SK-N-MC (cell line): Measurements from ENCODE around the gene BEAN1.

Experiments used
- DNase-seq: peaks from one replicate; pipeline ENCODE4 v3.0.0-alpha.2; 2011; ENCODE audit warnings: low read depth, low spot score
- H3K27ac ChIP-seq: fragments of 200-600 bp; sonication (generic); 2 replicates; pipeline ENCODE4 v1.5.1; 2016; ENCODE audit warnings: mixed run types
- H3K36me3 ChIP-seq: fragments of 200-600 bp; sonication (generic); 2 replicates; pipeline ENCODE4 v1.6.1; 2017; ENCODE audit warnings: antibody characterized with exemption, low read length, mixed read lengths; ENCODE audit not compliant: insufficient read depth
- H3K4me3 ChIP-seq: fragments of 200-600 bp; sonication (generic); 2 replicates; pipeline ENCODE4 v1.5.1; 2016
- H3K9ac ChIP-seq: fragments of 200-600 bp; sonication (generic); 2 replicates; pipeline ENCODE4 v1.8.0; 2017; ENCODE audit warnings: mixed run types, mixed read lengths; ENCODE audit not compliant: insufficient read length
- H3K9me3 ChIP-seq: fragments of 200-600 bp; sonication (generic); 2 replicates; pipeline ENCODE4 v1.6.1; 2017; ENCODE audit warnings: low read depth, mild to moderate bottlenecking, antibody characterized with exemption, low read length, moderate library complexity, mixed read lengths
- EZH2 ChIP-seq: fragments of 200-600 bp; sonication (generic); IDR thresholded peaks from one replicate; pipeline ENCODE4 v1.6.1; 2017; ENCODE audit warnings: antibody characterized with exemption
- FOXP2 ChIP-seq: optimal IDR thresholded peaks from 2 replicates; pipeline ENCODE3; 2011; ENCODE audit warnings: mild to moderate bottlenecking, moderate library complexity; ENCODE audit not compliant: insufficient read depth; ENCODE audit errors: extremely low read length, control extremely low read depth
- POLR2AphosphoS5 ChIP-seq: IDR thresholded peaks from 2 replicates; pipeline ENCODE4 v1.6.1; 2012; ENCODE audit warnings: mild to moderate bottlenecking, low read depth, low read length, borderline replicate concordance

Gene BEAN1

DNA sequence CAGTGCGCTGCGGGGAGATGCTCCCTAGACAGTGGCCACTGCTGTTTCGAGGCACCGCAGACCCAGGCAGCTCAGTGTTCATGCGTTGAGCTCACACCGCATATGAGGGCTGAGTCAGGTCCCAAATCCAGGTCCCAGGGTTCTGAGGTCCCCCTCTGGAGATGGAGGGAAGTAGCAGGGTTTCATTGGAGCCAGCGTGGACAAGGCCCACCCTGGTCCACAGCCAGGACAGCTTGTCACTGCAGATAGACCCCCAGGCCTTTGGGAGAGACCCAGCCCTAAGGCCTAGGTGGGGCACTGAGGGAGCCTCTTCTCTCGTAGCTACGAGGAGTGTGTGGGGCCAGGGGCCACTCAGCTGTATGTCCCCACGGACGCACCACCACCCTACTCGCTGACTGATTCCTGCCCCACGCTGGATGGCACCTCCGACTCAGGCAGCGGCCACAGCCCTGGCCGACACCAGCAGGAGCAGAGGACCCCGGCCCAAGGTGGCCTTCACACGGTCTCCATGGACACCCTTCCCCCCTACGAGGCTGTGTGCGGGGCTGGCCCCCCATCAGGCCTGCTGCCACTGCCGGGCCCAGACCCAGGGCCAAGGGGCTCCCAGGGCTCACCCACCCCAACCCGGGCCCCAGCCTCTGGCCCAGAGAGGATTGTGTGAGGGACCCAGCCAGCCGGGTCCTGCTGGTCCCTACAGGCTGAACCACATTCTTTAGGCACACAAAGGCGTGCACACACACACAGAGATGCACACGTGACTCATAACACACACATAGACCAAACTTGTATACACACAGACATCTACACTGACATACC lies 53.4 kb downstream of the BEAN1 start:
- no peak overlapping the region for H3K9ac ChIP-seq
- no peaks in the 10 kb centered on the region for H3K9me3 ChIP-seq
- no peak overlapping the region for H3K4me3 ChIP-seq
- no peak overlapping the region for H3K27ac ChIP-seq
- no peak for DNase-seq
- TF ChIP-seq POLR2AphosphoS5 (no peak), EZH2 (no peak), FOXP2 (no peak)
- H3K36me3 ChIP-seq = no peaks in the 10 kb centered on the region

DNA sequence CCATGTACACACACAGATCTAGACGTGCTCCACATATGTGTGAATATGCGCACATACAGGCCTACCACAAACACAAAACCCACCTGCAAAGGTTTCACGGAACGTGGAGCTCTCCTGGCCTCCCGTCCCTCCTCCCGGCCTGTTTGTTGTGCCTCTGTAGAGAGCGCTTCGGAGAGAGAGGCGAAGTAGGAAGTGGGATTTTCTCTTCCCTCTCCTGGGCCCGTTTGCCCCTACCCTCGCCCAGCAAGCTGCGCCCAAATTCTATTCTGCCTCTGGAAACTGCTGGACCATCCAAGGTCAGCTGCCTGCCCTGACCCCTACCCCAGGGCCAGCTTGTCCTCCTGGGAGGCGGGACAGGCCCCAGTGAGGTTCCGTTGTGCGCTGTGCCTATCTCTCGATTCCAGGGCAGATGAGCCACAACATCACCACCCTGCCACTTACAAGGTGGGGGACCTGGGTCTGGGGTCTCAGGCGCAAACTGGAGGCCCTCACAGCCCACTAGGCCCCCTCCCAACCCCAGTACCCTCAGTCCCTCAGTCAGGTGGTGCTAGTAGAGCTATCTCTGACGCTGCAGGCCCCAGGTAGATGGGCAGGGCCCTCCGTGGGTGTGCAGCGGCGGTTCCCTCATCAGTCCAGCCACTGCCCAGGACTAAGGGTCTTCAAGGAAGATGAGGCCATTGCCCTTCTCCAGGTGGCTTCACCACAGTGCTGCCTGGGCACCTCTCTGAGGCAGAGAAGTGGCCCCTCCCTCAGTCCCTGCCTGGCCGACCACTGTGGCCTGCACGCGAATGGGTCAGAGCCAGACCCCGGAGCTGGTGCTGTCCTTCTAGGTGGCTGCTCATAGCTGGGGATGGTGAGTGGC lies 54.2 kb downstream of the BEAN1 start:
- DNase-seq = no peak
- Histone ChIP-seq H3K9me3 (no peaks in the 10 kb centered on the region), H3K27ac (no peak overlapping the region), H3K36me3 (no peaks in the 10 kb centered on the region), H3K4me3 (no peak overlapping the region), H3K9ac (no peak overlapping the region)
- TF ChIP-seq FOXP2 (no peak), POLR2AphosphoS5 (no peak), EZH2 (no peak)

DNA sequence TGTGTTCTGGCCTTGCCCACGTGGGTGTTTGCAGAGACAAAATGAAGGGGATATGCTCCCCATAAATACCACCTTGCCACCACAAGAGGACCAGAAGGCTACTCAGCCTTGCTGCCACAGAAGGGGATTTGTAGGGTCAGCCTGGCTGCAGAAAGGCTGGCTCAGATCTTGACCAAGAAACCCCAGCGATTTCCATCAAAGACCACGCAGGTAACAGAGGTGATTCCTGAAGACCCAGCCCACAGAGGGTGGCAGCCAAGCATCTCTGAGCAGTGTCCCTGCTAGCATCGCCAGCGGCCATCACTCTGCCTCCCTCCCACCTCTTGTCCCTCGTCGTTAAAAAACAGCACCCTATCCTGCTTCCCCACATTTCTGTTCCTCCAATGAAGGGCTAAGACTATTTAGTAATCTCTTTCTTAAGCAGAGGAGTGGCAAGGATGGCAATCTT lies 54.9 kb downstream of the BEAN1 start:
- Histone ChIP-seq H3K9ac (no peak overlapping the region), H3K36me3 (no peaks in the 10 kb centered on the region), H3K4me3 (no peak overlapping the region), H3K27ac (no peak overlapping the region), H3K9me3 (no peaks in the 10 kb centered on the region)
- TF ChIP-seq FOXP2 (no peak), POLR2AphosphoS5 (no peak), EZH2 (no peak)
- DNase-seq = no peak

DNA sequence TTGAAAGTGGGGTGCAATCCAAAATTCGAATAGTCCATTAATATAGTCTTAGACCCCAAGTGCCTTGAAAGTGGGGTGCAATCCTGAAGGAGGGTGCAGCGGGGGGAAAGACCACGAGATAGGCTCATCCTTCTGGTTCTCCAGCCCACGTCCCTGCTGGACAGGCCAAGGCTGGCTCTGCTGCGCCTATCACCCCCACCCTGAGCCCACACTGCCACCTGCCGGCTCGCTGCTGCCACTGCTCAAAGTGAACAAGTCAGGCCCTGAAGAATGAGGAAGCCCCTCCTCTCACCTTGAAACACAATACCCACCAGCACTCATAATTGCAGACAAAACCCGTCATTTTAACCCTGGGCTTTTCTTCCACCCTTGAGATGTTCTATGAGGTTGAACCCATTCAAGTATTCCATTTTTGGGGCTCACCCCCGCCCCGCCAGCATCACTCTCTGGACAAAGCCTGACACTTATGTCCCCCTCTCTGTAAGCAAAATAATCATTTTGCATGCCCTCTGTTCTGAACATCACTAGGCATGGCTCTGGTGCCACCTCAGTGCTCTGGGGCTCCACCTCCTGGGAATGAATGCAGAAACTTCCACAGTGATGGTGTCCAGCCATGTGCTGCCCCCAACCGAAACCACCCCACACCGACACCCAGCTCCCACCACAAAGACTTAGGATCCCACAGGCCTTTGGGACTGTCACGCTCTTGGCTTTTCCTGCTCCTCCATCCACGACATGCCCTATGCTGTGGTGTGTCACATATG lies 56.8 kb downstream of the BEAN1 start:
- Histone ChIP-seq H3K27ac (no peak overlapping the region), H3K4me3 (no peak overlapping the region), H3K36me3 (no peaks in the 10 kb centered on the region), H3K9me3 (no peaks in the 10 kb centered on the region), H3K9ac (no peak overlapping the region)
- DNase-seq = no peak
- TF ChIP-seq EZH2 (no peak), POLR2AphosphoS5 (no peak), FOXP2 (no peak)

DNA sequence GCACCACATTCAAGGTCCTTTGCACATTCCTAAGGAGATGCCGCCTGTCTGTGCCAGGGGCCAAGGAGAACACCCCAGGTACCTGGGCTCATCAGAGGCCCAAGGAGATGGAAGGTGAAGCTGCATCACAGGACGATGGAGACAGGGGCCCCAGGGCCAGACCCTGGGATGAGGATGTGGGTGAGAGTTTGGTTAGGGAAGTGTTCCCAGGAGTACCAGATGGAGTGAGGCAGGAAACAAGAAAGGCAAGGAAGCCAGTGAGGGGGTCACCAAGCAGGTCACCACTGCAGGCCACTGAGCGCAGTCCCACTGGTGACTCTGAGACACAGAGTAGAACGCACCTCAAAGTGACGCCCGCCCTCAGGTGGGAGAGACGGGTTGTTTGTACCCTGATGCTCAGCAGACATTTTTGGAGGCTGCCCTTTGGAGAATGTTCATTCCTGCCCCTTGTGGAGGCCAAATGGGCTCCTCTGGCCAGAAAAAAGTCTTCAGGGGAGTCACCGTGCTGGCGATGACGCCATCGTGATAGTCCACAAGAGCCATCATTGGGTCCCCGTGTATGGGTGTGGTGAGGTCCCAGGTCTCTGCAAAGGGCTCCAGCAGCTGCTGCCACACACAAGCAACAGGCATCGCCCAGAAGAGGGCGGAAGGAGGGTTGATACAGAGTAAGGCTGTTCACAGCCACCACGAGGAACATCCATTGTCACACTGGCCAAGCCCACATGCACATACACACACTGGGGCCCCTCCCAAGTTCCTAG lies 57.5 kb downstream of the BEAN1 start:
- no peaks in the 10 kb centered on the region for H3K9me3 ChIP-seq
- no peak overlapping the region for H3K9ac ChIP-seq
- TF ChIP-seq EZH2 = no peak
- TF ChIP-seq POLR2AphosphoS5 = no peak
- TF ChIP-seq FOXP2 = no peak
- no peak overlapping the region for H3K27ac ChIP-seq
- no peak for DNase-seq
- H3K4me3 ChIP-seq = no peak overlapping the region
- H3K36me3 ChIP-seq = no peaks in the 10 kb centered on the region

DNA sequence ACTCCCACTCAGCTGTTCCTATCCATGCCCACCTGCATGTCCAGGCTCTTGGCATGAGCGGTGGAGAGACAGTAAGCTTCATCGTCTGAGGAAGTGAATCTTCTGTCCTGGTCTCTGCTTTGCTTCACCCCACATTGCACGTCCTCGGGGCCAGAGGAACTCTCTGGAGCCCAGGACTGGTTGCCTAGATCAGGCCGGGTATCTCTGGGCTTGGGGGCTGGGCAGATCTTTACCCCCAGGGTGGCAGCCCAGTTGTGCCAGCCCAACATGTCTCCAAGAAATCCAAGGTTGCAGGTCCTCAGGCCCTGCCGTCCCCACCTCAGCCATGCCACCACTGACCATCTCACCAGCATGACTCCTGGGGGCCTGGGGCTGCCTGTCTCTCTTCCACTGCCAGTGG lies 58.3 kb downstream of the BEAN1 start:
- Histone ChIP-seq H3K27ac (no peak overlapping the region), H3K4me3 (no peak overlapping the region), H3K9ac (no peak overlapping the region), H3K36me3 (no peaks in the 10 kb centered on the region), H3K9me3 (no peaks in the 10 kb centered on the region)
- DNase-seq = no peak
- TF ChIP-seq EZH2 (no peak), FOXP2 (no peak), POLR2AphosphoS5 (no peak)

DNA sequence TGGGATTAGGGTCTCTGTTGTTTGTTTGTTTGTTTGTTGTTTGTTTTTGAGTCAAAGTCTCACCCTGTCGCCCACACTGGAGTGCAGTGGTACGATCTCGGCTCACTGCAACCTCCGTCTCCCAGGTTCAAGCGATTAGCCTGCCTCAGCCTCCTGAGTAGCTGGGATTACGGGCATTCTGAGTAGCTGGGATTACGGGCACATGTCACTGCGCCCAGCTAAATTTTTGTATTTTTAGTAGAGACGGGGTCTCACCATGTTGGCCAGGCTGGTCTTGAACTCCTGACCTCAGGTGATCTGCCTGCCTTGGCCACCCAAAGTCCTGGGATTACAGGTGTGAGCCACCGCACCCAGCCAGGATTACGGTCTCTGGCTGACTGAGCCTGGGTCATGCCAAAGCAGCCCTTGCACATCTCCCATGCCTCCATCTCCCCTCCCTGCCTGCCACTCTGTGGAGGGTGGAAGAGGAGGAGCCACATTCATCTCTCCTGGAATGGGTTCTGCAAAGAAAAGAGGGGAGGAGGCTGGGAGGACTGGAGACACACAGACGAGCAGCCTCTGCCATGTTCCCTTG lies 59.2 kb downstream of the BEAN1 start:
- Histone ChIP-seq H3K27ac (no peak overlapping the region), H3K36me3 (no peaks in the 10 kb centered on the region), H3K4me3 (no peak overlapping the region), H3K9ac (no peak overlapping the region), H3K9me3 (no peaks in the 10 kb centered on the region)
- no peak for TF ChIP-seq POLR2AphosphoS5
- no peak for TF ChIP-seq EZH2
- TF ChIP-seq FOXP2 = no peak
- DNase-seq = no peak
